EH (cell line): ENCODE measurements around the gene HSFX3.
"Not testable (repeated sequence)": the region's sequence is repeated elsewhere in the genome, so short reads cannot be mapped to it uniquely, and the experiment has no call there.

Source experiments
- DNase-seq: peaks from one replicate; pipeline ENCODE4 v3.0.0-alpha.2; 2015; ENCODE audit warnings: low read depth

Gene HSFX3

GRCh38 chrX:149517308-149517707, 32.4 kb downstream of the HSFX3 start:
- DNase-seq = no peak

DNA sequence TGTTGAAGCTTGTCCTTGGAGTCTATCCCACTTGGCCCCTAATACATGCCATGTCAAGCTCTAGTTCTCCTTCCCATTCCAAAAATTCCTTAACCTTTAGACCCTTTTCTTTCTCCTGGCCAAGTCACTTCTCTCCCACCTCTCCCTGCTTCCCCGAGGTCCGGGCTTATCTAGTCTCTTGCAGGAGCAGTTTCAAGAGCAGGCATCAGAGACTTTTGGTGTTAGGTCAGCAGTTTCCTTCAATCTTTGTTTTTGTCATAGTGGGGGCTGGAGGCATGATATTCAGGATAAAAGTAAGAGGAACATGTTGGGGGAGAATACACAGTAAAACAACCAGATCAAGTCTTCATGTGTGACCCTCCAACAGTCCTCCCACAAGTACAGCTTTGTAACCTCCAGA, 33.1 kb downstream of the HSFX3 start:
- DNase-seq = no peak

- DNase-seq = no peak
Observed at GRCh38 chrX:149515954-149516602, 33.6 kb downstream of the HSFX3 start.

DNA sequence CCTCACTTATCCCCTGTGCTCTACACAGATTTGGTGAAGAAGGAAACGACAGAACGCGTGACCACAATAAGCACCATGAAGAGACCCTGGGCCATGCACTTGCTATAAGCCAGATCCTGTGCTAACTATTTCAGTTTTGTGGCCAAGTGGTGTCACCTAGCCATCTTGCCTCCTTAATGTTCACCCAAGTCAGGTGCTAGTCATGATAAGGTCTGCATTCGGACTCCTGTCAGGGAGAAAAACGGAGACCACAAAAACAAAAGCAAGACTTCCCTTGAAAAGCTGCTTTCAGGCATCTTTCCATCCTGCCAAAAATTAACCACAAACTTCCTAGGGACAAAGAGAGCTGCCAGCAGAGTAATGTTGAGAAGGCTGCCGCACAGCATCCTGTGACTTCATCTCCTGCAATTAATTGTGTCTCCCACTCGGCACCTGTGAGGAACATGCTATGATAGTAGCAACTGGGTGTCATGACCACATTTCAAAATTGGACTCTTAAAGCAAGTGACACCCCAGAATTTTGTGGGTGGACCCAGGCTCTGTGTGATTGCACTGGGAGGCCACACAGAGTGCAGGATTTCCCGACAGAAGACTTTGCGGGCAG, 35.8 kb downstream of the HSFX3 start:
- DNase-seq = peak; percentile 42

DNA sequence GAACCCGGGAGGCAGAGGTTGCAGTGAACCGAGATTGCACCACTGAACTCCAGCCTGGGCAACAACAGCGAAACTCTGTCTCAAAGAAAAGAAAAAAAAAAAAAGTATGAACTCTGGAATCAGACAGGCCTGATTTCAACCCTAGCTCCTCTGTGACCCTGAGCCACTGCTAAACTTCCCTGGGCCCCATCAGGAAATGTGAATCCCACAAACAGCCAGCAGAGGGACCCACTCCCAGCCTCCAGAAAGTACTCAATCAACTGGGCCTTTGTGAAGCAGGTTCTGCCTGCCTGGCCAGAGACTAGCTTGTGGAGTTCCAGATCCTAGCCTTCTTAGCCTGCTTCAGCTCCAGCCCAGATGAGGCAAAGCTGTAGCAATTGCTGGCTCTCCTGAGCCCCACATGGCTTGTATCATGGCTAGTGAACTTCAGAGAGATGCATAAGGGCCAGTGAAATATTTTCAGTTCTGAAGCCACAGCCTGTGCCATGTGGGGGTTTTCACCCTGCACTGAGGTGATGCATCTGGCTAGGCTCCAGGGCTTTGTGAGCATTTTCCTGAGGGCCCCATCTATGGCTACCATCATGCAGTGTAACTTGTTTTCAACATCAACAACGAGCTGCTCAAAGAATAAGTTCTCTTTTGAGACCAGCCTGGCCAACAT, 37.4 kb downstream of the HSFX3 start:
- peak; percentile 58 for DNase-seq

DNA sequence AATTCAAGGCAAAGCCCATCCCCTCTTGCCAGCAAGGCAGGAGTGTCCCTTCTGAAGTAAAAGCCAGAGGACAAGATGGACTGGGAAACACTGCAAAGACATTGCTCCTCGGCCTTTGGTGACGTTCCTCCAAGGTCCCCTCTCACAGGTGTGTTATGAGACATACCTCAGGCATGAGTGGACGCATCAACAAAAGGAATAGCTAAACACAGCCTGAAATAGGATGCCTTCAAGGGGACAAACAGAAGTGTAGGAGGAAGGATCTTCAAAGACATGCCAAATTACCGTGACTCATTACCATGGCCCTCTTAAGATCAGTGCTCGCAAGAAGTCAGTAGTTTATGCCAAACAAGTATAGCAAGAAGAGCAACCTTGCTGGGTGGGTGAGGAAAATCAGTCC, 38.6 kb downstream of the HSFX3 start:
- no peak for DNase-seq

GRCh38 chrX:149510386-149510785, 39.3 kb downstream of the HSFX3 start:
- DNase-seq = no peak

- DNase-seq = no peak
Observed at GRCh38 chrX:149508467-149508866, 41.3 kb downstream of the HSFX3 start.

GRCh38 chrX:149506349-149506748, 43.4 kb downstream of the HSFX3 start:
- no peak for DNase-seq

- no peak for DNase-seq
Observed at GRCh38 chrX:149505671-149506070, 44.1 kb downstream of the HSFX3 start.

DNA sequence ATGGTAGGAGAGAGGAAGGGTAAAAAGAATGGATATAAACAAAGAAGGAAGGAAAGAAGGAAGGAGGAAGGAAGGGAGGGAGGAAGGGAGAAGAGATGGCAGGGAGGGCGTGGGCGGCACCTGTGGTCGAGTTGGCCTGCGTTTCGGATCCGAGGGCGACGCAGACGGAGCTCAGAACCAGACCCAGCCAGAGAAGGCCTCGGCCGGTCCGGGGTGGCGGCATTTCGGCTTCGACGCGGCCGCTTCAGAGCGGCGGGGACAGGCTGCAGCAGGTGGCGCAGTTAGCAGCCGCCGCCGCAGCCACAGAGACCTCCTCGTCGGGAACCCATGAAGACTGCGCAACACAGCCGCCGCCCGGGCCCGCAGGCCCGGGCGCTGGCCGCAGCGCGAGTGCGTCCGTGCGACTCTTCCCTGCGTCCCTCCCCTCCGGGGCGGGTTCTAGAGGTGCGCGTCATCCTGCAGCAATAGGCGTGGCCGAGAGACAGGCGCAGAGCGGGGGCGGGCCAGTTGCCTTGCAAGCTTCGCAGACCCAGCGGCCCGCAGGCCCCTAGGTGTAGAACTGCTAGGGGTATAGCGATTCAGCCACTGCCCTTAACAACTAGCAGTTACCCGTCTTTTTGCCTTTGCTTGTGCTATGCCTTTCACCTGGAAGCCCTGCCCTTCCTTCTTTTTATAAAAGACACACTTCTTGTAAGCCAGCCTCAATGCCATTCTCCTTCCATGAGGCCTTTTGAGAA, 44.6 kb downstream of the HSFX3 start, which contains the start of gene IDS:
TSS of gene IDS (minus strand) at position 392 of the 737 bp plus-strand sequence. CDS start at position 223, 169 bp downstream.
- DNase-seq = peak; percentile 85

- DNase-seq = no peak
Observed at GRCh38 chrX:149504226-149504914, 45.4 kb downstream of the HSFX3 start.

- DNase-seq = peak; percentile 57
Observed at GRCh38 chrX:149503446-149503845, 46.3 kb downstream of the HSFX3 start.

- not testable (repeated sequence) for DNase-seq
Observed at GRCh38 chrX:149502923-149503322, 46.8 kb downstream of the HSFX3 start.

DNA sequence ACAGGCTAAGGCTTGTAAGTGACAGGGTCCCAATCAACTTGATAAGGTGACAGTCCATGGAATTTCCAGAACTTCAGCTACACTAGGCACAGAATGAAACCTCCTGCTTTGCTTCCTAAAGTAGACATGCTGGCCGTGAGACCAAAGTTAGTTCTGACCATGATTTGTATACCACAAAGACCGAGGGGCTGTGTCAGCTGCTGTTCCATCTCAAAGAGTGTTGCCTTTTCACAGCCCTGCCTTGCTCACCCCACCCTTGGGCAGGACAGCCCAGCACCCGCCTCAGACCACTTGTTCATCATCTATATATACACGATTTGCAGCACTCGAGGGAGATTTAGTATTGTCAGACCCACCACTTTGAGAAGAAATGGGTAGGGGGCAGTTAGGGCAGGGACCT, 50.0 kb downstream of the HSFX3 start:
- no peak for DNase-seq

GRCh38 chrX:149498767-149499166, 51.0 kb downstream of the HSFX3 start:
- DNase-seq = no peak
